ENCODE measurements around the gene RBPMS2. TPM values are rescaled to one million over a fixed set of nuclear protein-coding genes. Genes with fewer than 3 reads are reported as not detected.

Gene RBPMS2
- total and polyA plus RNA-seq, 2 donors (not counting 1 experiment from before 2014, with no cell fraction given), result 0.18 TPM; not detected in 1

- Histone ChIP-seq H2AFZ (ENCODE audit: low read length) (no peak overlapping the region), H3K79me2 (ENCODE audit: control insufficient read depth, insufficient read depth, low read length) (no peaks in the 10 kb centered on the region), H3K27me3 (ENCODE audit: control insufficient read depth, insufficient read depth, low read length) (no peaks in the 10 kb centered on the region), H3K27ac (ENCODE audit: insufficient read depth, low read length) (no peak overlapping the region), H3K9me3 (ENCODE audit: control insufficient read depth, insufficient read depth, low read depth, low read length) (no peaks in the 10 kb centered on the region), H3K4me3 (replicated peaks in 1 of 4; ENCODE audit: control extremely low read depth in 1 of 4, insufficient read depth in 1 of 4, low read depth in 3 of 4, low read length in 4 of 4) (no peak overlapping the region), H3K4me1 (ENCODE audit: control insufficient read depth, extremely low read depth, insufficient read depth, low read length) (no peaks in the 10 kb centered on the region), H3K4me2 (ENCODE audit: extremely low read depth, insufficient read depth, low read length) (no peak overlapping the region), H3K36me3 (ENCODE audit: control insufficient read depth, insufficient read depth, low read length) (no peaks in the 10 kb centered on the region), H4K20me1 (ENCODE audit: control insufficient read depth, extremely low read depth, insufficient read depth, low read length) (no peaks in the 10 kb centered on the region), H3K9ac (ENCODE audit: insufficient read depth, low read length) (no peak overlapping the region)
- DNase-seq (ENCODE audit: low read depth in 2 of 2), result no peak
- no peak for TF ChIP-seq EZH2 (IDR thresholded peaks at IDR 0.05; ENCODE audit: low read length, missing control alignments)
- TF ChIP-seq, protein P1, sequence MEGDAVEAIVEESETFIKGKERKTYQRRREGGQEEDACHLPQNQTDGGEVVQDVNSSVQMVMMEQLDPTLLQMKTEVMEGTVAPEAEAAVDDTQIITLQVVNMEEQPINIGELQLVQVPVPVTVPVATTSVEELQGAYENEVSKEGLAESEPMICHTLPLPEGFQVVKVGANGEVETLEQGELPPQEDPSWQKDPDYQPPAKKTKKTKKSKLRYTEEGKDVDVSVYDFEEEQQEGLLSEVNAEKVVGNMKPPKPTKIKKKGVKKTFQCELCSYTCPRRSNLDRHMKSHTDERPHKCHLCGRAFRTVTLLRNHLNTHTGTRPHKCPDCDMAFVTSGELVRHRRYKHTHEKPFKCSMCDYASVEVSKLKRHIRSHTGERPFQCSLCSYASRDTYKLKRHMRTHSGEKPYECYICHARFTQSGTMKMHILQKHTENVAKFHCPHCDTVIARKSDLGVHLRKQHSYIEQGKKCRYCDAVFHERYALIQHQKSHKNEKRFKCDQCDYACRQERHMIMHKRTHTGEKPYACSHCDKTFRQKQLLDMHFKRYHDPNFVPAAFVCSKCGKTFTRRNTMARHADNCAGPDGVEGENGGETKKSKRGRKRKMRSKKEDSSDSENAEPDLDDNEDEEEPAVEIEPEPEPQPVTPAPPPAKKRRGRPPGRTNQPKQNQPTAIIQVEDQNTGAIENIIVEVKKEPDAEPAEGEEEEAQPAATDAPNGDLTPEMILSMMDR (conservative IDR thresholded peaks at IDR 0.05 in 1 of 2, IDR thresholded peaks at IDR 0.05 in 1 of 2; ENCODE audit: low read depth in 1 of 2, low read length in 2 of 2), result no peak
Measured at GRCh38 chr15:64782751-64783150, 7.4 kb upstream of the RBPMS2 start.

DNA sequence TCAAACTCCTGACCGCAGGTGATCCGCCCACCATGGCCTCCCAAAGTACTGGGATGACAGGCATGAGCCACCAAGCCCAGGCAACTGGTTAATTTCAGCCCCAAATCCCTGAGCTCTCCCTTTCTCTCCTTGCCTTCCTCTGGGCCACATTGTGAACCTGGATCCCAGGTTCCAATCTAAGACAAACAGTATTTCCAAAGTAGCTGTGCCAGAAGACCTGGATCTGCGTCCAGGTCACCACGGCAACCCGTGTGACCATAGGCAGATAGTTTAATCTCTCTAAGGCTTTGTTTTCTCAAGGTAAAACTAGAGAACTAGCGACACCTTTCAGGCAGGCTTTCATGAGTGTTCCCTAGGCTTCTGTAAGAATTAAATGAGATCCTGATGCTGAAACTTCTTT is 5.9 kb upstream of the RBPMS2 start:
- Histone ChIP-seq H4K20me1 (ENCODE audit: control insufficient read depth, extremely low read depth, insufficient read depth, low read length) (no peaks in the 10 kb centered on the region), H3K9ac (ENCODE audit: insufficient read depth, low read length) (no peak overlapping the region), H3K4me1 (ENCODE audit: control insufficient read depth, extremely low read depth, insufficient read depth, low read length) (no peaks in the 10 kb centered on the region), H3K4me3 (replicated peaks in 1 of 4; ENCODE audit: control extremely low read depth in 1 of 4, insufficient read depth in 1 of 4, low read depth in 3 of 4, low read length in 4 of 4) (no peak overlapping the region), H3K36me3 (ENCODE audit: control insufficient read depth, insufficient read depth, low read length) (no peaks in the 10 kb centered on the region), H3K27me3 (ENCODE audit: control insufficient read depth, insufficient read depth, low read length) (peaks cover 5% of the 10 kb centered on the region), H3K4me2 (ENCODE audit: extremely low read depth, insufficient read depth, low read length) (no peak overlapping the region), H3K9me3 (ENCODE audit: control insufficient read depth, insufficient read depth, low read depth, low read length) (no peaks in the 10 kb centered on the region), H2AFZ (ENCODE audit: low read length) (no peak overlapping the region), H3K27ac (ENCODE audit: insufficient read depth, low read length) (no peak overlapping the region), H3K79me2 (ENCODE audit: control insufficient read depth, insufficient read depth, low read length) (no peaks in the 10 kb centered on the region)
- DNase-seq (ENCODE audit: low read depth in 2 of 2), result no peak
- TF ChIP-seq EZH2 (IDR thresholded peaks at IDR 0.05; ENCODE audit: low read length, missing control alignments), result no peak
- TF ChIP-seq, protein P1 (conservative IDR thresholded peaks at IDR 0.05 in 1 of 2, IDR thresholded peaks at IDR 0.05 in 1 of 2; ENCODE audit: low read depth in 1 of 2, low read length in 2 of 2), result no peak

DNA sequence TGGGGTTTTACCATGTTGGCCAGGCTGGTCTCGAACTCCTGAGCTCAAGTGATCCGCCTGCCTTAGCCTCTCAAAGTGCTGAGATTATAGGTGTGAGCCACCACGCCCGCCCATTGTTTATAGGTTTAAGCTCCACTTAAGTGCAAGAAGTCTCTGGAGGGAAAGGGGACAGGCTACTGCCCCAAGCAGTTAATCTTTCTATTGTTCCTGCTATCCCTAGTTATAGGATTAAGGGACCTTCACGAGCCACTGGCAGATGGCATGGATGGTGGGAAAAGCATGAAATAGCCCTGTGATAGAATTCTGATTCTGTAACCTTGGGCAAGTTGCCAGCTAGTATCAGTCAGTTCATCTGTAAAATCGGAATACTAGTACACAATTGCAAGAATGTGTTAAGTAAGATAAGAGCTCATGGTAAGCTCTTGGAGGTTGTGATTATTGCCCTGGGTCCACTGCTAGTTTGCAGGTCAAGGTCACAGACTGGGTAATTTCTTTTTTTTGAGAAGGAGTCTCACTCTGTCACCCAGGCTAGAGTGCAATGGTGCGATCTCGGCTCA is 5.3 kb upstream of the RBPMS2 start:
- Histone ChIP-seq H3K79me2 (ENCODE audit: control insufficient read depth, insufficient read depth, low read length) (no peaks in the 10 kb centered on the region), H3K27me3 (ENCODE audit: control insufficient read depth, insufficient read depth, low read length) (peaks cover 5% of the 10 kb centered on the region), H3K9ac (ENCODE audit: insufficient read depth, low read length) (no peak overlapping the region), H3K27ac (ENCODE audit: insufficient read depth, low read length) (no peak overlapping the region), H3K4me3 (replicated peaks in 1 of 4; ENCODE audit: control extremely low read depth in 1 of 4, insufficient read depth in 1 of 4, low read depth in 3 of 4, low read length in 4 of 4) (no peak overlapping the region), H3K9me3 (ENCODE audit: control insufficient read depth, insufficient read depth, low read depth, low read length) (no peaks in the 10 kb centered on the region), H4K20me1 (ENCODE audit: control insufficient read depth, extremely low read depth, insufficient read depth, low read length) (no peaks in the 10 kb centered on the region), H2AFZ (ENCODE audit: low read length) (no peak overlapping the region), H3K4me1 (ENCODE audit: control insufficient read depth, extremely low read depth, insufficient read depth, low read length) (no peaks in the 10 kb centered on the region), H3K36me3 (ENCODE audit: control insufficient read depth, insufficient read depth, low read length) (no peaks in the 10 kb centered on the region), H3K4me2 (ENCODE audit: extremely low read depth, insufficient read depth, low read length) (no peak overlapping the region)
- no peak for DNase-seq (ENCODE audit: low read depth in 2 of 2)
- TF ChIP-seq EZH2 (IDR thresholded peaks at IDR 0.05; ENCODE audit: low read length, missing control alignments), result no peak
- TF ChIP-seq, protein P1 (conservative IDR thresholded peaks at IDR 0.05 in 1 of 2, IDR thresholded peaks at IDR 0.05 in 1 of 2; ENCODE audit: low read depth in 1 of 2, low read length in 2 of 2), result no peak
